T1000 (cell line): ENCODE data around the gene FASTKD1.
"Not testable (repeated sequence)": the region's sequence is repeated elsewhere in the genome, so short reads cannot be mapped to it uniquely, and the experiment has no call there.

Experiments used
- DNase-seq: peaks from one replicate; lab custom pipeline; 2025; ENCODE audit warnings: mixed read lengths; lab: John Stamatoyannopoulos, UW

Gene FASTKD1

DNA sequence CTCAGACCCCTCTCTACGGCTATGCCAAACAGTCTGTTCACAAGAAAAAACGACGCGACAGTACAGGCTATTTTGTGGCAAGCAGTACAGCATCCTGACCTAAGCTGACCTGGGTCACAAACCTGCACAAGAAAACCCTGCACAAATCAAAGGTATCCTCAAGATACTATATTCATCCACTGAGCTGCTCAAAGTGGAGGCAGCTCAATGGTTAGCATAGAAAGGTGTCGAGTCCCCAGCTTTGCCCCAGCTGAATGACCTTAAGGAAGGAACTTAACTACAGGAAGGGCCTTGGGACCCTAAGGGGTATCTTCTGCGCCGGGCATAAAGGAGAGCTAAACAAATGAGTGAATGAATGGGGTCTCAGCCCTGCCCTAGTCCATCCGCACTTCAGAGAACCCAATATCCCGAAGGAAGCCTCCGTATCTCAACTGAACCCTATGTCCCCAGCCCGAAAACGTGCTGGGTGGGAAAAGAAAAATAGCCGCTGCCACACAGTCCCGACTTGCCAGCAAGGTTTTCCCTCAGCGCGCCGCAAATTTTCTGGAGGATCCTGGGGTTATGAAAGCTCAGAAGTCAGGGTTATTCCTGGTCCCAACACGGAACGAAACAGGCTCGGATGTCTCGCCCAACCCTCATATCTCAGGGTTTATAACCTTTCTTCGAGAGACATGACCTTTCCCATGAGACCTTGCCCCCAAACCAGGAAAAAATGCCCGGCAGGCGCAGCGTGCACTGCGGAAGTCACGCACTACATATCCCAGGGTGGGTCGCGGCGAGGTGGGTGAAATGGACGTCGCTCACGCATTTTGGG is at the start of gene FASTKD1:
TSS of gene FASTKD1 (minus strand) at position 706 of the 814 bp plus-strand sequence. CDS start 1,836 bp downstream, outside the sequence.
- DNase-seq = peak; percentile 66

- no peak for DNase-seq
Observed at GRCh38 chr2:169623235-169623634, 49.6 kb upstream of the FASTKD1 start.

- DNase-seq = no peak
Observed at GRCh38 chr2:169620509-169620908, 46.8 kb upstream of the FASTKD1 start.

DNA sequence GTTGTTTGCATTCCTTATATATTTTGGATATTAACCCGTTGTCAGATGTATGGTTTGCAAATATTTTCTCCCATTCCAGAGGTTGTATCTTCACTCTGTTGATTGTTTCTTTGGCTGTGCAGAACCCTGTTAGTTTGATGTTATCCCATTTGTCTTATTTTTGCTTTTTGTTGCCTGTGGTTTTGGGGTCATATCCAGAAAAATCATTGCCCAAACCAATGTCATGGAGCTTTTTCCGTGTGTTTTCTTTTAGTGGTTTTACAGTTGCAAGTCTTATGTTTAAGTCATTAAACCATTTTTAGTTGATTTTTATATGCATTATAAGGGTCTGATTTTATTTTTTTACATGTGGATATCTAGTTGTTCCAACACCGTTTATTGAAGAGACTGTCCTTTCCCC is 46.3 kb upstream of the FASTKD1 start:
- no peak for DNase-seq

DNA sequence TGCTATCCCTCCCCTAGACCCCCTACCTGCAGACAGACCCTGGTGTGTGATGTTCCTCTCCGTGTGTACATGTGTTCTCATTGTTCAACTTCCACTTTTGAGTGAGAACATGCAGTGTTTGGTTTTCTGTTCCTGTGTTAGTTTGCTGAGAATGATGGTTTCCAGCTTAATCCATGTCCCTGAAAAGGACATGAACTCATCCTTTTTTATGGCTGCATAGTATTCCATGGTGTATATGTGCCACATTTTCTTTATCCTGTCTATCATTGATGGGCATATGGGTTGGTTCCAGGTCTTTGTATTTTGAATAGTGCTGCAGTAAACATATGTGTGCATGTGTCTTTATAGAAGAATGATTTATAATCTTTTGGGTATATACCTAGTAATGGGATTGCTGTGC is 42.3 kb upstream of the FASTKD1 start:
- DNase-seq = not testable (repeated sequence)

GRCh38 chr2:169613876-169614275 is 40.2 kb upstream of the FASTKD1 start:
- no peak for DNase-seq

DNA sequence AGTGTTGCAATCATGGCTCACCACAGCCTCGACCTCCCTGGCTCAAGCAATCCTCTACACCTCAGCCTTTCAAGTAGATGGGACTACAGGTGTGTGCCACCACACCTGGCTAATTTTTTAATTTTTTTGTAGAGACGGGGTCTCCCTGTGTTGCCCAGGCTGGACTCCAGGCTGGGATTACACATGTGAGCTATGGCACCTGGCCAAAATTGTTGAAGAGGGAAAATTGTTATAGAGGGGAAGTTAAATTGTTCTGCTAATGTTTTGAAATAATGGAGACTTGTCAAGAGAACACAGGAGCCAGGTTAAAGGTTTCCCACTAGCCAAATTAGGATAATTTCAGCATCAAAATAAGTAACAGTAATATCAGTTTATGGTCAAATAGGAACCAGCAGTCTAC is 35.6 kb upstream of the FASTKD1 start:
- no peak for DNase-seq

DNA sequence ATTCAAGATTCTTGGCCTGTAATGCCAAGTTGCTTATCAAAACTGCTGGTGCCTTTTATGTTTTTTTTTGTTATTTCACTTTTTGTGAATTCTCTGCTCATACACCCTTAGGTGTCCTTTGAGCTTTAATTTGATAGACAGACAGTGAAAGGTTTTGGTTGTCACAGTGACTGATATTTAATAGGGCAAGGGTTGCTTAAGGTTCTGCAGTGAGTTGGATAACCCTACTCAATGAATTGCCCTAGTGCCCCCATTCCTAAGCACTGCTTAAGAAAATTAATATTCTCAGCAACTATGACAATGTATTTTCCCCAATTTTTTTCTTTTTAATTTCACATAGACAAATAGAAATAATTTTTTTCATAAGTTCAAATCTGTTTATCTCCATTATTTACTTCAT is 25.9 kb upstream of the FASTKD1 start:
- DNase-seq = no peak

- no peak for DNase-seq
Observed at GRCh38 chr2:169598982-169599381, 25.3 kb upstream of the FASTKD1 start.

DNA sequence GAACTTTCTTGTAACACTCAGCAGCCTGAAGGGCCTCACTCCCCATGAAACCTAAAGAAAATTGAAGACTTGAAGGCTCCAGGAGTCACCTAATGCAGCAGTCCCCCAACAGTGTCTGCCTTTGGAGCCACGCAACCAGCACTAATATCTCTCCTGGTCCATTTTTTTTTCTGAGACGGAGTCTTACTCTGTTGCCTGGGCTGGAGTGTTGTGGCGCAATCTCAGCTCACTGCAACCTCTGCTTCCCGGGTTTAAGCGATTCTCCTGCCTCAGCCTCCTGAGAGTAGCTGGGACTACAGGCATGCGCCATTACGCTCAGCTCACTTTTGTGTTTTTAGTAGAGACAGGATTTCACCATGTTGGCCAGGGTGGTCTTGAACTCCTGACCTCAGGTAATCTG is 22.9 kb upstream of the FASTKD1 start:
- DNase-seq = not testable (repeated sequence)

- no peak for DNase-seq
Observed at GRCh38 chr2:169590804-169591203, 17.1 kb upstream of the FASTKD1 start.

GRCh38 chr2:169585673-169586072 is 12.0 kb upstream of the FASTKD1 start:
- no peak for DNase-seq

- peak; percentile 62 for DNase-seq
Observed at GRCh38 chr2:169584005-169584877, 10.6 kb upstream of the FASTKD1 start, which contains the start of gene PPIG. TSS of gene PPIG (plus strand) at chr2:169584351. CDS start at chr2:169604042, 19,691 bp downstream.

DNA sequence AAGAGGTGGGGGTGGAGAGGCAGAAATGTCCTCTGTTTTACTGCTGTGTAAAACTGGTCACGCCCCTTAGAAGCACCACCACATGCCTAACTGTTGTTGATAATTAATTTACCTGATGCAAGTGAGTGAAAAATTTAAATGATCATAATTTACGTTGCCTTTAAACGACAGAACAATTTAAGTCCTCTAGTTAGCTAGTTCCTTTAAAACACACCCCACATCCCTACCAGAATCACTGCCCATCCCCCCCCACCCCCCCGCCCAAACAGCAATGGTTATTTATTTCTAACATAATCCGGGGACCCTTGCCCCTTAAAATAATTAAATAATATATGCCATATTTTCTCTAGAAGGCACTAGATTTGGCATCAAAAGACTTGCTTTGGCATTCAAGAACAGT is 9.9 kb upstream of the FASTKD1 start:
- DNase-seq = no peak

DNA sequence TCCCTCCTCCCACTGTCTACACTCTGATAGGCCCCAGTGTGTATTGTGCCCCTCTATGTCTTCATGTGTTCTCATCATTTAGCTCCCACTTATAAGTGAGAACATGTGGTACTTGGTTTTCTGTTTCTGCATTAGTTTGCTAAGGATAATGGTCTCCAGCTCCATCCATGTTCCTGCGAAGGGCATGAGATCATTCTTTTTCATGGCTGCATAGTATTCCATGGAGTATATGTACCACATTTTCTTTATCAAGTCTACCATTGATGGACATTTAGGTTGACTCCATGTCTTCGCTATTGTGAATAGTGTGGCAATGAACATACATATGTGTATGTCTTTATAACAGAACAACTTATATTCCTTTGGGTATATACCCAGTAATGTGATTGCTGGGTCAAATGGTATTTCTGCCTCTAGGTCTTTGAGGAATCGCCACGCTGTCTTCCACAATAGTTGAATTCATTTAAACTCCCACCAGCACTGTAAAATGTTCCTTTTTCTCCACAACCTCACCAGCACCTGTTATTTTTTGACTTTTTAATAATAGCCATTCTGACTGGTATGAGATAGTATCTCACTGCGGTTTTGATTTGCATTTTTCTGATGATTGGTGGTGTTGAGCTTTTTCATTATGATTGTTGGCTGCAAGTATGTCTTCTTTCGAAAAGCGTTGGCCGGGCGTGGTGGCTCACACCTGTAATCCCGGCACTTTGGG is 9.0 kb upstream of the FASTKD1 start:
- not testable (repeated sequence) for DNase-seq

DNA sequence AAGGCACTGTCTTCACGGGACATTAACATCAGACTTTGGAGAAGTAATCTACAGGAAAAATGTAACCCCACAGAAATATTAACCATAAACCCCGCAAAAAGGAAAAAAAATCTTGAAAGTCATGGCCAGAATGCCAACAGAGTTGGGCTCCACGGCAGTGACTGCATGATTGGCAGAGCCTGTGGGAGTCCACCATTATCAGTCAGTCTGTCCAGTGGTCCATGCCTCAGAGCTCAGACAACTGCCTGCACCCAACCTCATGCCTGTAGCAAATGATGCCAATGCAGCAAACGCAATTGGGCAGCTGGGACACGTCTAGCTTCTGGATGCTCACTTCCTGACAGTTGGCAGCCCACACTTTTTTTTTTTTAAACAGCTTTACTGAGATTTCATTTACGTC is 5.4 kb upstream of the FASTKD1 start:
- no peak for DNase-seq

- DNase-seq = not testable (repeated sequence)
Observed at GRCh38 chr2:169575264-169575663, 1.6 kb upstream of the FASTKD1 start.

DNA sequence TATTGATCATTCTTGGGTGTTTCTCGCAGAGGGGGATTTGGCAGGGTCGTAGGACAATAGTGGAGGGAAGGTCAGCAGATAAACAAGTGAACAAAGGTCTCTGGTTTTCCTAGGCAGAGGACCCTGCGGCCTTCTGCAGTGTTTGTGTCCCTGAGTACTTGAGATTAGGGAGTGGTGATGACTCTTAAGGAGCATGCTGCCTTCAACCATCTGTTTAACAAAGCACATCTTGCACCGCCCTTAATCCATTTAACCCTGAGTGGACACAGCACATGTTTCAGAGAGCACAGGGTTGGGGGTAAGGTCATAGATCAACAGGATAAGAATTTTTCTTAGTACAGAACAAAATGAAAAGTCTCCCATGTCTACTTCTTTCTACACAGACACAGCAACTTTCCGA is 874 bp upstream of the FASTKD1 start:
- not testable (repeated sequence) for DNase-seq

DNA sequence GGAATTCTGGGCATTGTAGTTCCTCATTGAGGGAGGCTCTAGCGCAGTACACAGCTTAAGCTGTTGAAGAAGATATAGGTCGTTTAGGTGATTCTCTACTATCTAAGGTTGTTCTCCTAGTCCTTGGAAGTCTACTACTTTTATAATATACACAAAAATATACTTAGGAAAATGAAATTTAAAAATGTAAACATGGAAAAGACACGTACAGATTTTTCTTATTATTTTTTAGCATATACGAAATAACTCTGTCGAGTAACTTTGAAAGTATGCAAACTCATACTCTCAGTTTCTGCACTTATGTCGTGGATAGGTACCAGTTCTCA is 272 bp upstream of the FASTKD1 start:
- no peak for DNase-seq

GRCh38 chr2:169572821-169573159 is 875 bp downstream of the FASTKD1 start:
- DNase-seq = no peak

GRCh38 chr2:169572189-169572588 is 1.5 kb downstream of the FASTKD1 start:
- DNase-seq = no peak

- no peak for DNase-seq
Observed at GRCh38 chr2:169571571-169571970, 2.1 kb downstream of the FASTKD1 start.
